Mucosa of descending colon (tissue), 3 donors: ENCODE data around the gene SGCD. TPM values are rescaled to one million over a fixed set of nuclear protein-coding genes. Genes with fewer than 3 reads are reported as not detected.
"Not testable (repeated sequence)": the region's sequence is repeated elsewhere in the genome, so short reads cannot be mapped to it uniquely, and the experiment has no call there.

ENCODE experiments used
- ATAC-seq: fragments of 200-7000 bp; cut with Tn5 transposase; one replicate; pipeline ENCODE4 v1.9.1; 2020; ENCODE audit warnings: mild to moderate bottlenecking, moderate library complexity
- DNase-seq, 3 donors: peaks; one replicate each; pipeline ENCODE4 v3.0.0-alpha.2; 2020
- H3K36me3 ChIP-seq: fragments of 200-600 bp; one replicate; pipeline ENCODE4 v1.8.0; 2021; ENCODE audit warnings: low read depth, mild to moderate bottlenecking
- H3K4me1 ChIP-seq: fragments of 200-600 bp; one replicate; pipeline ENCODE4 v1.8.0; 2021; ENCODE audit warnings: low read depth, mild to moderate bottlenecking
- H3K4me3 ChIP-seq: fragments of 200-600 bp; one replicate; pipeline ENCODE4 v1.8.0; 2021; ENCODE audit warnings: mild to moderate bottlenecking
- H3K9me3 ChIP-seq: fragments of 200-600 bp; one replicate; pipeline ENCODE4 v1.8.0; 2021; ENCODE audit warnings: mild to moderate bottlenecking
- intact Hi-C, 2 donors: fragments of 100-400 bp; cut with DNase I in 1 of 2; cut with micrococcal nuclease in 1 of 2; formaldehyde crosslinking; loops; one replicate each; pipeline versions ENCODE4 v1.11.0 to v1.11.1; 2022; cut with DNase I, micrococcal nuclease
- total RNA-seq, 3 donors: library from RNA; stranded (reverse); fragmentation: NEBNext Ultra II Directional in 2 of 3; extraction: Animal tissue kit (Norgen Biotek cat#: 25700) in 2 of 3; gene quantifications; one replicate each; pipeline versions ENCODE4 v1.2.1 to v1.2.4, GENCODE V29; 2021 to 2023
- TF ChIP-seq, protein P1 (sequence below): fragments of 200-600 bp; IDR thresholded peaks from one replicate; pipeline ENCODE4 v1.8.0; 2022; ENCODE audit warnings: antibody characterized with exemption, mild to moderate bottlenecking
- donor health status: DM: no; HTN: no; CAD: no; lungs with moderate emphysema.
- donor health status: DM: no; HTN: no; CAD: no.
- donor health status: DM: no; HTN: yes; CAD: no.

Gene SGCD
- total RNA-seq, 3 donors from 2014 or later = 1.2 to 7.4 (median 2.0) TPM

DNA sequence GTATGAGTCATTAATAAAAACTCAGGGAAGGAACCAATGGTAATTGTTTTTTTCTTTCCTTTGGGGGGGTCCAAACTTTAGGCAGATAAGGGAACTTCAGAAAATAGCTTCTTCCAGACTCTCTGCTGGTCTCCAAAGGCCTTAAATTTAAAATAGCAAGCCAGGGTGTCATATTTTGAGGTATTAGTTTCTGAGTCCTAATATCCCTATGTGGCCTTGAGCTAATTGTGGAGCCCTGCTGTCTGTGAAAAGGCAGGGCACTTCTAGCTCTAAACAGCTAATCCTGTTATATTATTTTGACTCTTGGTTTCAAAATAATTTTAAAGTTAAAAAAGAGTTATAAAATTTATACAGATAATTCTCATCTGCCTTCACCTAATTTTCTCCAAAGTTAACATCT, 327.5 kb downstream of the SGCD start:
- intact Hi-C loops = no loop called here
- Histone ChIP-seq H3K36me3 (no peaks in the 10 kb centered on the region), H3K9me3 (no peaks in the 10 kb centered on the region), H3K4me3 (no peak overlapping the region), H3K4me1 (no peaks in the 10 kb centered on the region)
- ATAC-seq (no peak), DNase-seq (no peak)
- TF ChIP-seq, protein P1, sequence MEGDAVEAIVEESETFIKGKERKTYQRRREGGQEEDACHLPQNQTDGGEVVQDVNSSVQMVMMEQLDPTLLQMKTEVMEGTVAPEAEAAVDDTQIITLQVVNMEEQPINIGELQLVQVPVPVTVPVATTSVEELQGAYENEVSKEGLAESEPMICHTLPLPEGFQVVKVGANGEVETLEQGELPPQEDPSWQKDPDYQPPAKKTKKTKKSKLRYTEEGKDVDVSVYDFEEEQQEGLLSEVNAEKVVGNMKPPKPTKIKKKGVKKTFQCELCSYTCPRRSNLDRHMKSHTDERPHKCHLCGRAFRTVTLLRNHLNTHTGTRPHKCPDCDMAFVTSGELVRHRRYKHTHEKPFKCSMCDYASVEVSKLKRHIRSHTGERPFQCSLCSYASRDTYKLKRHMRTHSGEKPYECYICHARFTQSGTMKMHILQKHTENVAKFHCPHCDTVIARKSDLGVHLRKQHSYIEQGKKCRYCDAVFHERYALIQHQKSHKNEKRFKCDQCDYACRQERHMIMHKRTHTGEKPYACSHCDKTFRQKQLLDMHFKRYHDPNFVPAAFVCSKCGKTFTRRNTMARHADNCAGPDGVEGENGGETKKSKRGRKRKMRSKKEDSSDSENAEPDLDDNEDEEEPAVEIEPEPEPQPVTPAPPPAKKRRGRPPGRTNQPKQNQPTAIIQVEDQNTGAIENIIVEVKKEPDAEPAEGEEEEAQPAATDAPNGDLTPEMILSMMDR = no peak

DNA sequence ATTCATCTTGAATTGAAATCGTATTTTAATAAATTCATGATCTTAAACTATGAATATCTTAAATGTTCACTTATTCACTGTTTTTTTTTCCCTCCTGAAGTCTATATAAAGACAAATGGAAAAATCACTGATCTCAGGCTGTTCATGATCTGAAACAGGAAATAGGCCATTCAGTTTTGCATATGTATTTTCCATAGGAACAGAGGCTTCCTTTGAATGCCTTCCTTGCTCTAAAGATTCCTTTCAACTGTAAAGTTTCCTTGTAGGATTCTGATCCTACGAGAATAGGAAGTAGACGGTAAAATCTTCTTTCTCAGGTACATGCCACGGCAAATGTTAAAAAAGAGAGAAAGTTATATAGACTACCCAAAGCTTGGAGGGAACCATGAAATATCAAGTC, 328.8 kb downstream of the SGCD start:
- ATAC-seq (no peak), DNase-seq (no peak)
- H3K9me3 ChIP-seq = no peaks in the 10 kb centered on the region
- intact Hi-C loops = no loop called here
- TF ChIP-seq, protein P1 = no peak
- no peaks in the 10 kb centered on the region for H3K4me1 ChIP-seq
- no peak overlapping the region for H3K4me3 ChIP-seq
- H3K36me3 ChIP-seq = no peaks in the 10 kb centered on the region

DNA sequence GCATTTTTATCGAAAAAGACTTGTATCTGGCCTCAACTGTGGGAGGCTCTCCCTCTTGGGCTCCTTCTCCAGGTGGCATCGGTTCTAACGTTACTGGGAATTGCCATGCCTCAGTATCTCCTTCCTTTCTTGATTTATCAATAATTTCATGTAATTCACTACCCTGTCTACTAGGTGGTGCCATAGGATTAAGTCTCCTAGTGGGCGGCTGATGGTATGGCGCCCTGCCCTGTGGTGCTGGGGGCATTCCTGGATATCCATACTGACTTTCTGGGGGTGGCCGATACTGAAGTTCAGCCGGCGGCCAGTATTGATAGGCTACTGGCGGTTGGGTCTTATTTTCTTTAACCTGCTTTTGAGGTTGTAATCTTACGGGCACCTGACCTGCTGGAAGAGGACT, 337.9 kb downstream of the SGCD start:
- H3K36me3 ChIP-seq, H3K4me3 ChIP-seq, intact Hi-C loops, H3K4me1 ChIP-seq, H3K9me3 ChIP-seq, ATAC-seq: not testable (repeated sequence)
- DNase-seq = peak in 2 of 3 donors; percentile 6 to 23

DNA sequence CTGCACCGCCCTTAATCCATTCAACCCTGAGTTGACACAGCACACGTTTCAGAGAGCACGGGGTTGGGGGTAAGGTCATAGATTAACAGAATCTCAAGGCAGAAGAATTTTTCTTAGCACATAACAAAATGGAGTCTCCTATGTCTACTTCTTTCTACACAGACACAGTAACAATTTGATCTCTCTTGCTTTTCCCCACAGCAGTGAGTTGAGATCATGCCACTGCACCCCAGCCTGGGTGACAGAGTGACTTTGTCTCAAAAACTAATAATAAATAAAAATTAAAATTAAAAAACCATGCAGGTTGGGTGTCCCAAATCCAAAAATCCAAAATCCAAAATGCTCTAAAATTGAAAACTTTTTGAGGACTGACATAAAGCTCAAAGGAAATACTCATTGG, 339.7 kb downstream of the SGCD start:
- DNase-seq, H3K4me1 ChIP-seq, ATAC-seq, intact Hi-C loops, H3K9me3 ChIP-seq, H3K4me3 ChIP-seq, H3K36me3 ChIP-seq: not testable (repeated sequence)

DNA sequence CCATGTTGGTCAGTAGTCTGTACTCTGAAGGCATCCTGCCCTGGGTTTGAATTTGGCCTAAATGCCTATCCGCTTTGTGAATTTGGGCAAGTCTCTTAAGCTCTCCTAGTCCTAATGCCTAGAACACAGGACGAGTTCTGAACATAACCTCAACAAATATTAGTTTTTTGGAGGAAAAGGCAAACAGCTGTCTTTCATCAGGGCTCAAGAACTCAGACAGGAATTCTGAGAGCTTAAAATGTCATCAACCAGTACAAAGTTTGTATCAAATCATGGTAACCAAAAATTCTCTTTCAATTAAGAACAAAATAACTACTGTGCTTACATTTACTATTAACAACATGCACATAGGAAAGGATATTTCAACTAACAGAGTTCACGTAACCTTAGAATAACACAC, 340.7 kb downstream of the SGCD start:
- TF ChIP-seq, protein P1 = no peak
- no peak for ATAC-seq
- no peaks in the 10 kb centered on the region for H3K9me3 ChIP-seq
- intact Hi-C loops = no loop called here
- H3K4me3 ChIP-seq = no peak overlapping the region
- H3K36me3 ChIP-seq = no peaks in the 10 kb centered on the region
- DNase-seq = no peak
- no peaks in the 10 kb centered on the region for H3K4me1 ChIP-seq

DNA sequence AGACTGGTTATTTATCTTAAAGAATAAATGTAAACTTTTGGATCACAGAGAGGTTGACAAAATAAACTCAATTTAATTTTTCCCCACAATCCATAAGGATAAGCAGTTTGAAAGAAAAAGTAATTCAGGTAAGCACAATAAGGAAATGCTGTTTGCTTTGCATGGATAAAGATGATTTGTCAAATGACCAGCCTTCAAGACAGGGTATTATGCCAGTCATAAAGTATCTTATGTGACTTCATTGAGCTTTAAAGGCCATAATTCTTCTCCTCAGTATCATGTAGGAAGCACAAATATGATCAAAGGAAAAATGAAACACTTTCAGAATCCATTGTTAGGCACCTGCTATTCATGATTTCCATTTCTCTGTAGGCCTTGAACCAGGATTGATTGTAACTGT, 342.5 kb downstream of the SGCD start:
- no peak overlapping the region for H3K4me3 ChIP-seq
- H3K9me3 ChIP-seq = no peaks in the 10 kb centered on the region
- no peaks in the 10 kb centered on the region for H3K36me3 ChIP-seq
- no peak for DNase-seq
- no peaks in the 10 kb centered on the region for H3K4me1 ChIP-seq
- ATAC-seq = peak; percentile 51
- TF ChIP-seq, protein P1 = no peak
- intact Hi-C loops = no loop called here

DNA sequence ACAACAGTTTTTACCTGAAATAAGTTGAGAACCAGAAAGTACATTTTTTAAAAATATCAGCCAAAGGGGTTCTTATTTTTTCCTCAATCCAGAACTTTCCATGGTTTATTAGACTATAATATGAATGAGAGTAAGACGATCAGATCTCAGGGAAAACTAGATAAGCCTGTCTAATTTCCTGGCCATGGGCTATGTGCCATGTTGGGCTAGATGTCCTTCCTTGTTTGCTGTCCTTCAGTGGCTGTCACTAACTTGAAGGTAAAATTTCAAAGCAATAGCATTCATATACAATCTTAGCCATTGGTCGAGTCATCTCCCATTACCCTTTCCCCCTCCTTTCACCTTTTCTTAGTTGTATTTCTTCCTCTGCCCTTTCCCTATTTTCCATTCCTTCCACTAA, 343.7 kb downstream of the SGCD start:
- H3K4me1 ChIP-seq = no peaks in the 10 kb centered on the region
- H3K4me3 ChIP-seq = no peak overlapping the region
- no peaks in the 10 kb centered on the region for H3K9me3 ChIP-seq
- ATAC-seq (no peak), DNase-seq (no peak)
- intact Hi-C loops = no loop called here
- no peaks in the 10 kb centered on the region for H3K36me3 ChIP-seq
- TF ChIP-seq, protein P1 = no peak
